Measurements from ENCODE around the gene AMER1.

AMER1 gene

DNA sequence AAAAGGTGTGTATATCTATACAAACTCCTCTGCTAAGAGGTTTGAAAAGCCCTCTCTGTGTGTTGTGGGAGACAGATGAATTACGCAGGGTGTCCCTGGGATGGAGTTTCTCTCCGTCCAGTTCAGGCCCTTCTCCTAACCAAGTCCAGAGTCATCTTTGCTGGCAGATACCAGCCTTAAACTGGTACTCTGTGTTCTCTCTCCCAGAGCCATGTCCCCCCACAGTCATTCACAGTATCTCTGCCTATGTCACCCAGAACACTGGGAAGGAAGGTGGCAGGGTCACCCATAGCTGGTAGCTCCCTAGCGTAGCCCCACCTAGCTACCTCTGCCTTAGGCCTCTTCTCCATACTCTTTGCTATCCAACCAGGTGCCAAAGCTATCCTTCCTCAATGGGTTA, 8.9 kb downstream of the AMER1 start:
- Histone ChIP-seq H3K27ac (ENCODE audit: low read length) (no peak overlapping the region), H3K36me3 (ENCODE audit: control insufficient read depth, low read depth, low read length) (no peaks in the 10 kb centered on the region), H3K27me3 (ENCODE audit: control insufficient read depth, insufficient read depth, low read length) (no peaks in the 10 kb centered on the region), H3K9ac (ENCODE audit: low read length) (no peak overlapping the region), H3K9me3 (ENCODE audit: control insufficient read depth, low read depth, low read length) (no peaks in the 10 kb centered on the region), H3K4me3 (ENCODE audit: low read length) (no peak overlapping the region), H3K4me1 (ENCODE audit: control insufficient read depth, low read depth, low read length) (no peaks in the 10 kb centered on the region)

DNA sequence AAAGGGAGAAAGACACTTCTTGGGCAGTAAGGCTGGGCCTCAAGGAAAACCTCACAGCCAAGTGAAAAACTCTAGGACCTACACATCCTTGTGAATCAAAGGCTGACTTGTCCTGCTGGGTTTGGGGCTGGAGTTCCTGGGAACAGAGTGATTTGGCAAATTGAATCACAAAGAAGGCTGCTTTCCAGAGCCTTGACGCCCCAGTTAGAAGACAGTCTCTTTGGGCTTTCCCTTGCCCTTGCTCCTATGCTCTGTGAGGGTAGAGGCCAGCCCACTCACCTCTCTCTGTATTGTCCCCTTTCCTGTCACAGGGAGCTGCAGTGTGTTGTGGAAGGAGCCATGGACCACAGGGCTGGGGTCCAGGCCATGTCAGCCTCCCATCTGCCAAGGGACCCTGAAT, 9.6 kb downstream of the AMER1 start:
- Histone ChIP-seq H3K36me3 (ENCODE audit: control insufficient read depth, low read depth, low read length) (no peaks in the 10 kb centered on the region), H3K4me3 (ENCODE audit: low read length) (no peak overlapping the region), H3K9me3 (ENCODE audit: control insufficient read depth, low read depth, low read length) (no peaks in the 10 kb centered on the region), H3K4me1 (ENCODE audit: control insufficient read depth, low read depth, low read length) (no peaks in the 10 kb centered on the region), H3K9ac (ENCODE audit: low read length) (no peak overlapping the region), H3K27me3 (ENCODE audit: control insufficient read depth, insufficient read depth, low read length) (no peaks in the 10 kb centered on the region), H3K27ac (ENCODE audit: low read length) (no peak overlapping the region)

DNA sequence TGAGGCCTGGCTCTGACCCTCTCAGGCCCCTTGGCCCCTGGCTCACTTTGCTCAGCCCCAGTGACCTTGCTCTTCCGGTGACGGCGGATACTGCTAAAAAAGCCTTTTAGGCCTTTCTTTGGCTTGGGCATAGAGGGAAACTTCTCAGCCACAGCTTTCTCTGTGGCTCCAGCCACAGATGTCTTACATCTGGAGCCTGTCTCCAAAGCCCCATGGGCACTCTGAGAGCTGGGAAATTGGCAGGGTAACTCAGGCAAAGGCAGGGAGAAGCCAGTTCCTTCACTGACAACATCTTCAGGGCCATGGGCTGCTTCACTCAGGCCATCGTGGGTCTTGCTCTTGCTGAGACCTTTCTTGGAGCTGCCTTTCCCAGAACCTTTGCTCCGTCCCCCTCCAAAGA, 12.8 kb downstream of the AMER1 start:
- H3K27ac ChIP-seq (ENCODE audit: low read length): no peak overlapping the region
- no peak overlapping the region for H3K9ac ChIP-seq (ENCODE audit: low read length)
- peaks cover 4% of the 10 kb centered on the region for H3K36me3 ChIP-seq (ENCODE audit: control insufficient read depth, low read depth, low read length)
- H3K27me3 ChIP-seq (ENCODE audit: control insufficient read depth, insufficient read depth, low read length): no peaks in the 10 kb centered on the region
- H3K4me1 ChIP-seq (ENCODE audit: control insufficient read depth, low read depth, low read length): no peaks in the 10 kb centered on the region
- no peaks in the 10 kb centered on the region for H3K9me3 ChIP-seq (ENCODE audit: control insufficient read depth, low read depth, low read length)
- no peak overlapping the region for H3K4me3 ChIP-seq (ENCODE audit: low read length)

DNA sequence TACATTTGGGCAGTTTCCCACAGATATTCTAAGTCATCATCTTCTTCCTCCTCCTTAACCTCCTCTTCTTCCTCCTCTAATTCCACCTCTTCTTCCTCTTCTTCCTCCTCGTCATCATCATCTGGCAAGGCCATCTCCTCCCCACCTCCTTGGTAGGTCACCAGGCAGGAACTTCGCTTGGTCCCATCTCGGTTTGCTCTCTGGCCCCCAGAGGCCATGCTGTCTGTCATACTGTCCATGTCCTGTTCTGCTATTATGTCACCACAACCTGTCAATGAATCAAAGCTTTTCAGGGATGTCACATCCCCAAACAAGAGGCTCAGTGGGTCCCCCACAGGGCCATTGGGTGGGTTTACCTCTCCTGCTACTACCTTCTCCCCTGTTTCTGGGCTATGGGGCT, 13.5 kb downstream of the AMER1 start:
- Histone ChIP-seq H3K9ac (ENCODE audit: low read length) (no peak overlapping the region), H3K27ac (ENCODE audit: low read length) (no peak overlapping the region), H3K9me3 (ENCODE audit: control insufficient read depth, low read depth, low read length) (peaks cover 2% of the 10 kb centered on the region), H3K4me3 (ENCODE audit: low read length) (no peak overlapping the region), H3K4me1 (ENCODE audit: control insufficient read depth, low read depth, low read length) (no peaks in the 10 kb centered on the region), H3K27me3 (ENCODE audit: control insufficient read depth, insufficient read depth, low read length) (no peaks in the 10 kb centered on the region), H3K36me3 (ENCODE audit: control insufficient read depth, low read depth, low read length) (peaks cover 4% of the 10 kb centered on the region)

- H3K36me3 ChIP-seq (ENCODE audit: control insufficient read depth, low read depth, low read length): peaks cover 4% of the 10 kb centered on the region
- H3K4me3 ChIP-seq (ENCODE audit: low read length): no peak overlapping the region
- no peak overlapping the region for H3K9ac ChIP-seq (ENCODE audit: low read length)
- no peak overlapping the region for H3K27ac ChIP-seq (ENCODE audit: low read length)
- H3K9me3 ChIP-seq (ENCODE audit: control insufficient read depth, low read depth, low read length): peaks cover 3% of the 10 kb centered on the region
- H3K27me3 ChIP-seq (ENCODE audit: control insufficient read depth, insufficient read depth, low read length): no peaks in the 10 kb centered on the region
- H3K4me1 ChIP-seq (ENCODE audit: control insufficient read depth, low read depth, low read length): no peaks in the 10 kb centered on the region
These were observed 14.1 kb downstream of the AMER1 start for GRCh38 chrX:64191281-64192010.

DNA sequence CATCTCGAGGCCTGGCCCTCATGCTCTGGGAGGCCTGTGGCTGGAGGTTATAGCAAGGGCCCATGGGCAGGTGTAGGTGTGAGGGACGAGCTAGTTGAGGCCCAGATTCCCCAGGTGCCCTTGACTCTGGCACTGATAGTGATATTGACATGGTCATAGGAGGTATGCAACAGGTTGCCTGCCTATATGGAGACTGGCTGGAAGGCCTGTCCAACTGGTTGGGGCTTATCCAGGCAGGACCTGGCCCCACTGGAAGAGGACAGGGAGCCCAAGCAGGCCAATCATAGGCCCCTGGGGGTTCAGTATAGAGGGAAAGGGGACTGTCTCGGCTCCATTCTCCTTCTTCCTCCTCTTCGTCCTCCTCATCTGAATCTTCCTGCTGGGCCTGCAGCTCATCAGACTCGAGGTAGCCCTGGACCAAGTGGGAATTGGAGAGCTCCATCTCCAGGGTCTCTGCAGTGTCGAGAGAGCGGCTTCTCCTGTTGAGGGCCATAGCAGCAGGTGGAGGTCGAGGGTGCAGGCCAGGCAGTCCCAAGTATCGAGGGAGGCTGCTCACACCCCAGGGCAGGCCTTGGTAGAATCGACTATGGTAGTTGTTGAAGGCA, 15.3 kb downstream of the AMER1 start:
- Histone ChIP-seq H3K4me3 (ENCODE audit: low read length) (no peak overlapping the region), H3K9me3 (ENCODE audit: control insufficient read depth, low read depth, low read length) (peaks cover 3% of the 10 kb centered on the region), H3K27me3 (ENCODE audit: control insufficient read depth, insufficient read depth, low read length) (no peaks in the 10 kb centered on the region), H3K36me3 (ENCODE audit: control insufficient read depth, low read depth, low read length) (peaks cover 4% of the 10 kb centered on the region), H3K27ac (ENCODE audit: low read length) (no peak overlapping the region), H3K4me1 (ENCODE audit: control insufficient read depth, low read depth, low read length) (no peaks in the 10 kb centered on the region), H3K9ac (ENCODE audit: low read length) (no peak overlapping the region)

DNA sequence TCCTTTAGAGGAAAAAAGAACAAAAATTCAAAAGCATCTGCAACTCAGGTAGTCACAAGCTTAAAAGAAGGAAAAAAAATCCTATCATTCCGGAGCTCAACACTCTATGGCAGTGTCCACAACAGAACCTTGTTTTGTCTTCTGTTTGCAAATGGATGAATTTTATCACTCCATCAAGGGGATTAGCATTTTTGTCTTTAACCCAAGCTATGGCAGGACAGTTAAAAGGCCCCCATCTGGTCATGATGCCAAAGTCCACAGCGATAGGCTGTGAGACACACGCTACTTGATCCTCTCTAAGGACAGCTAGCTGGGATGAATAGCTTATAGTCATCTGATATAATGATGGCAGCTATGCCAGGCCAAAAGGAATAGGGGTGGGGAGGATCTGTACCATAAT, 16.6 kb downstream of the AMER1 start:
- H3K9me3 ChIP-seq (ENCODE audit: control insufficient read depth, low read depth, low read length): peaks cover 3% of the 10 kb centered on the region
- H3K36me3 ChIP-seq (ENCODE audit: control insufficient read depth, low read depth, low read length): peaks cover 4% of the 10 kb centered on the region
- H3K4me1 ChIP-seq (ENCODE audit: control insufficient read depth, low read depth, low read length): no peaks in the 10 kb centered on the region
- H3K4me3 ChIP-seq (ENCODE audit: low read length): no peak overlapping the region
- no peak overlapping the region for H3K9ac ChIP-seq (ENCODE audit: low read length)
- no peak overlapping the region for H3K27ac ChIP-seq (ENCODE audit: low read length)
- H3K27me3 ChIP-seq (ENCODE audit: control insufficient read depth, insufficient read depth, low read length): no peaks in the 10 kb centered on the region

- Histone ChIP-seq H3K36me3 (ENCODE audit: control insufficient read depth, low read depth, low read length) (peaks cover 4% of the 10 kb centered on the region), H3K27me3 (ENCODE audit: control insufficient read depth, insufficient read depth, low read length) (no peaks in the 10 kb centered on the region), H3K4me1 (ENCODE audit: control insufficient read depth, low read depth, low read length) (no peaks in the 10 kb centered on the region), H3K9ac (ENCODE audit: low read length) (no peak overlapping the region), H3K27ac (ENCODE audit: low read length) (no peak overlapping the region), H3K9me3 (ENCODE audit: control insufficient read depth, low read depth, low read length) (peaks cover 3% of the 10 kb centered on the region), H3K4me3 (ENCODE audit: low read length) (no peak overlapping the region)
These were observed 17.8 kb downstream of the AMER1 start for GRCh38 chrX:64187762-64188150.

GRCh38 chrX:64186974-64187761, 18.3 kb downstream of the AMER1 start:
- no peak overlapping the region for H3K4me3 ChIP-seq (ENCODE audit: low read length)
- no peaks in the 10 kb centered on the region for H3K4me1 ChIP-seq (ENCODE audit: control insufficient read depth, low read depth, low read length)
- H3K27ac ChIP-seq (ENCODE audit: low read length): no peak overlapping the region
- H3K9ac ChIP-seq (ENCODE audit: low read length): no peak overlapping the region
- no peaks in the 10 kb centered on the region for H3K27me3 ChIP-seq (ENCODE audit: control insufficient read depth, insufficient read depth, low read length)
- peaks cover 3% of the 10 kb centered on the region for H3K9me3 ChIP-seq (ENCODE audit: control insufficient read depth, low read depth, low read length)
- H3K36me3 ChIP-seq (ENCODE audit: control insufficient read depth, low read depth, low read length): peaks cover 4% of the 10 kb centered on the region

DNA sequence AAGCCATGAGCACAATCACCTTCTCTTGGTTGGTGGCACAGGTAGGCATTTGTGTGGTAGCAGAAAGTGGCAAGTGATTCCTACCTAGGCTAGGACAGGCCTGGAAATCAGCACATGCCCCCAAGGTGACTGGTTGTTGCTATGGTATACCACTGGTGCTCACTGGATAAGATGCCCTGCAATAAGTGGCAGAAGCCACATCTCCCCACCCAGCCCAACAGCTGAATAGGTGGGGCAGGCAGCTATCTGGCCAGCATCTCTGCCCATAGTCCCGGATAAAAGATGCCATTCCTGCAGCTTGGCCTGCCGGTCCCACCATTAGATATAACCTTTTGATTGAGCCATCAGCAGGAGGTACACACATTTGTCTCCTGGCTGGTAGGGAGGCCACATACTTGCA, 21.1 kb downstream of the AMER1 start:
- H3K27me3 ChIP-seq (ENCODE audit: control insufficient read depth, insufficient read depth, low read length): no peaks in the 10 kb centered on the region
- H3K9me3 ChIP-seq (ENCODE audit: control insufficient read depth, low read depth, low read length): peaks cover 8% of the 10 kb centered on the region
- no peaks in the 10 kb centered on the region for H3K36me3 ChIP-seq (ENCODE audit: control insufficient read depth, low read depth, low read length)
- no peak overlapping the region for H3K4me3 ChIP-seq (ENCODE audit: low read length)
- no peak overlapping the region for H3K27ac ChIP-seq (ENCODE audit: low read length)
- no peak overlapping the region for H3K9ac ChIP-seq (ENCODE audit: low read length)
- no peaks in the 10 kb centered on the region for H3K4me1 ChIP-seq (ENCODE audit: control insufficient read depth, low read depth, low read length)

GRCh38 chrX:64182208-64182607, 23.3 kb downstream of the AMER1 start:
- Histone ChIP-seq H3K9me3 (ENCODE audit: control insufficient read depth, low read depth, low read length) (peaks cover 18% of the 10 kb centered on the region), H3K9ac (ENCODE audit: low read length) (no peak overlapping the region), H3K4me3 (ENCODE audit: low read length) (no peak overlapping the region), H3K27me3 (ENCODE audit: control insufficient read depth, insufficient read depth, low read length) (no peaks in the 10 kb centered on the region), H3K27ac (ENCODE audit: low read length) (no peak overlapping the region), H3K4me1 (ENCODE audit: control insufficient read depth, low read depth, low read length) (no peaks in the 10 kb centered on the region), H3K36me3 (ENCODE audit: control insufficient read depth, low read depth, low read length) (no peaks in the 10 kb centered on the region)
